K562 (cell line): ENCODE measurements around the gene ASB7.

Source experiments
- CBX1 ChIP-seq: sonication (generic); IDR thresholded peaks from 2 replicates; pipeline ENCODE4 v1.6.1; 2016; ENCODE audit warnings: antibody characterized with exemption, low read depth, mild to moderate bottlenecking
- IRF2 ChIP-seq: sonication (generic); formaldehyde crosslinking; IDR thresholded peaks from 2 replicates; pipeline ENCODE4 v1.8.1; 2022; ENCODE audit warnings: mild to moderate bottlenecking, missing genetic modification reagents
- TCF7 ChIP-seq: sonication (generic); IDR thresholded peaks from 2 replicates; pipeline ENCODE4 v1.6.1; 2016; ENCODE audit warnings: antibody characterized with exemption, borderline replicate concordance
- TF ChIP-seq, protein P1 (sequence below), 2 experiments: fragments of 450-650 bp in 1 of 2; sonication (generic) in 1 of 2; formaldehyde crosslinking in 1 of 2; IDR thresholded peaks; 2 replicates each; pipeline versions ENCODE4 v1.7.1 to v1.9.0; 2016 to 2022; ENCODE audit warnings: inconsistent platforms in 1 of 2, mild to moderate bottlenecking in 1 of 2, missing genetic modification reagents in 1 of 2
- TF ChIP-seq, protein P2 (sequence below): fragments of 450-650 bp; conservative IDR thresholded peaks from 2 replicates; pipeline ENCODE4 v1.6.1; 2016; ENCODE audit warnings: missing genetic modification characterization, low read depth, mild to moderate bottlenecking, control low read depth, missing compliant biosample characterization

DNA sequence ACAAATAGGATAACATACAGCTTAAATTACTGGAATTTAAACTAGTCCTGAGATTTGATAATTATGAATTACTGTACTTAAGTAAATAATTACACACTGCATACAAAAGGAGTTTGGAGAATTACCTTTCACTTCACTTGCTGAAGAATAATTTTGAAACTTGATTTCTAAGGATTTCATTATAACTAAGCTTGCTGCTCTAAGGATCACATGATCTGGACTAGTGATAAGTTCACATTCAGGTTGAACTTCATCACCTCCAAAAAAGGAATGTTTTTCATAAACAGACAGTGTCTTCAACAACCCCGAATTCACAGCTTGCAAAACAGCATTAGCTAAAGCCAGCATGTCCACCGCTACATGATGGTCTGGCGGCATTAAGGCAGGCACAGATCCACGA, 28.9 kb upstream of the ASB7 start:
- TF ChIP-seq, protein P1, sequence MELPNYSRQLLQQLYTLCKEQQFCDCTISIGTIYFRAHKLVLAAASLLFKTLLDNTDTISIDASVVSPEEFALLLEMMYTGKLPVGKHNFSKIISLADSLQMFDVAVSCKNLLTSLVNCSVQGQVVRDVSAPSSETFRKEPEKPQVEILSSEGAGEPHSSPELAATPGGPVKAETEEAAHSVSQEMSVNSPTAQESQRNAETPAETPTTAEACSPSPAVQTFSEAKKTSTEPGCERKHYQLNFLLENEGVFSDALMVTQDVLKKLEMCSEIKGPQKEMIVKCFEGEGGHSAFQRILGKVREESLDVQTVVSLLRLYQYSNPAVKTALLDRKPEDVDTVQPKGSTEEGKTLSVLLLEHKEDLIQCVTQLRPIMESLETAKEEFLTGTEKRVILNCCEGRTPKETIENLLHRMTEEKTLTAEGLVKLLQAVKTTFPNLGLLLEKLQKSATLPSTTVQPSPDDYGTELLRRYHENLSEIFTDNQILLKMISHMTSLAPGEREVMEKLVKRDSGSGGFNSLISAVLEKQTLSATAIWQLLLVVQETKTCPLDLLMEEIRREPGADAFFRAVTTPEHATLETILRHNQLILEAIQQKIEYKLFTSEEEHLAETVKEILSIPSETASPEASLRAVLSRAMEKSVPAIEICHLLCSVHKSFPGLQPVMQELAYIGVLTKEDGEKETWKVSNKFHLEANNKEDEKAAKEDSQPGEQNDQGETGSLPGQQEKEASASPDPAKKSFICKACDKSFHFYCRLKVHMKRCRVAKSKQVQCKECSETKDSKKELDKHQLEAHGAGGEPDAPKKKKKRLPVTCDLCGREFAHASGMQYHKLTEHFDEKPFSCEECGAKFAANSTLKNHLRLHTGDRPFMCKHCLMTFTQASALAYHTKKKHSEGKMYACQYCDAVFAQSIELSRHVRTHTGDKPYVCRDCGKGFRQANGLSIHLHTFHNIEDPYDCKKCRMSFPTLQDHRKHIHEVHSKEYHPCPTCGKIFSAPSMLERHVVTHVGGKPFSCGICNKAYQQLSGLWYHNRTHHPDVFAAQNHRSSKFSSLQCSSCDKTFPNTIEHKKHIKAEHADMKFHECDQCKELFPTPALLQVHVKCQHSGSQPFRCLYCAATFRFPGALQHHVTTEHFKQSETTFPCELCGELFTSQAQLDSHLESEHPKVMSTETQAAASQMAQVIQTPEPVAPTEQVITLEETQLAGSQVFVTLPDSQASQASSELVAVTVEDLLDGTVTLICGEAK (IDR thresholded peaks at IDR 0.05): no peak
- TF ChIP-seq, protein P1 (CRISPR knock-in tag; IDR thresholded peaks at IDR 0.05): no peak
- no peak for TF ChIP-seq CBX1
- TF ChIP-seq IRF2: no peak
- TF ChIP-seq, protein P2, sequence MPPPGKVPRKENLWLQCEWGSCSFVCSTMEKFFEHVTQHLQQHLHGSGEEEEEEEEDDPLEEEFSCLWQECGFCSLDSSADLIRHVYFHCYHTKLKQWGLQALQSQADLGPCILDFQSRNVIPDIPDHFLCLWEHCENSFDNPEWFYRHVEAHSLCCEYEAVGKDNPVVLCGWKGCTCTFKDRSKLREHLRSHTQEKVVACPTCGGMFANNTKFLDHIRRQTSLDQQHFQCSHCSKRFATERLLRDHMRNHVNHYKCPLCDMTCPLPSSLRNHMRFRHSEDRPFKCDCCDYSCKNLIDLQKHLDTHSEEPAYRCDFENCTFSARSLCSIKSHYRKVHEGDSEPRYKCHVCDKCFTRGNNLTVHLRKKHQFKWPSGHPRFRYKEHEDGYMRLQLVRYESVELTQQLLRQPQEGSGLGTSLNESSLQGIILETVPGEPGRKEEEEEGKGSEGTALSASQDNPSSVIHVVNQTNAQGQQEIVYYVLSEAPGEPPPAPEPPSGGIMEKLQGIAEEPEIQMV: no peak
- TF ChIP-seq TCF7: no peak
